GM18505 (cell line): Measurements from ENCODE around the gene PSKH1.
A peak's percentile ranks its signal among the peaks of the same experiment; 100 is the strongest.
"Not testable (repeated sequence)": the region's sequence is repeated elsewhere in the genome, so short reads cannot be mapped to it uniquely, and the experiment has no call there.

Experiments
- ATAC-seq: cut with Tn5 transposase; IDR thresholded peaks from one replicate; pipeline ENCODE4 v1.9.1; 2021; ENCODE audit not compliant: unreplicated experiment
- POLR2A ChIP-seq: IDR thresholded peaks from 4 replicates; pipeline ENCODE4 v1.6.1; 2011; ENCODE audit warnings: borderline replicate concordance; ENCODE audit not compliant: insufficient read depth, insufficient read length; ENCODE audit errors: extremely low read depth

PSKH1 gene

GRCh38 chr16:67965668-67966548 is 72.9 kb downstream of the PSKH1 start:
- no peak for ATAC-seq
- TF ChIP-seq POLR2A, result no peak

GRCh38 chr16:67966549-67967182 is 73.6 kb downstream of the PSKH1 start:
- ATAC-seq, result no peak
- no peak for TF ChIP-seq POLR2A

- no peak for ATAC-seq
- no peak for TF ChIP-seq POLR2A
Observed at GRCh38 chr16:67967183-67967957, 74.3 kb downstream of the PSKH1 start.

GRCh38 chr16:67967958-67968399 is 74.9 kb downstream of the PSKH1 start:
- ATAC-seq, result peak; percentile 18
- no peak for TF ChIP-seq POLR2A

- peak; percentile 67 for ATAC-seq
- TF ChIP-seq POLR2A, result peak; percentile 59
Observed at GRCh38 chr16:67968400-67969253, 75.6 kb downstream of the PSKH1 start, which contains the start of gene SLC12A4. TSS of gene SLC12A4 (minus strand) at chr16:67968637. CDS start at chr16:67968553, 84 bp downstream.

- no peak for TF ChIP-seq POLR2A
- no peak for ATAC-seq
Observed at GRCh38 chr16:67969254-67970039, 76.4 kb downstream of the PSKH1 start.

- ATAC-seq, result no peak
- TF ChIP-seq POLR2A, result no peak
Observed at GRCh38 chr16:67971111-67971510, 78.1 kb downstream of the PSKH1 start.

- not testable (repeated sequence) for ATAC-seq
Observed at GRCh38 chr16:67972285-67972684, 79.2 kb downstream of the PSKH1 start.

- no peak for ATAC-seq
- no peak for TF ChIP-seq POLR2A
Observed at GRCh38 chr16:67975321-67976105, 82.5 kb downstream of the PSKH1 start.

- no peak for ATAC-seq
- TF ChIP-seq POLR2A, result no peak
Observed at GRCh38 chr16:67976205-67976604, 83.2 kb downstream of the PSKH1 start.

- ATAC-seq, result no peak
- no peak for TF ChIP-seq POLR2A
Observed at GRCh38 chr16:67977005-67977404, 84.0 kb downstream of the PSKH1 start.
